Liver (tissue), 3 donors: ENCODE results near the gene TAS2R1.

Source experiments
- CTCF ChIP-seq: fragments of 150-350 bp; IDR thresholded peaks from 2 replicates; pipeline ENCODE4 v1.5.1; 2017; ENCODE audit warnings: improper control_type of control experiment, low read depth, low read length; ENCODE audit not compliant: missing input control
- MAX ChIP-seq: IDR thresholded peaks from 2 replicates; pipeline ENCODE4 v1.6.1; 2016; ENCODE audit warnings: antibody characterized with exemption
- RAD21 ChIP-seq, 2 donors: IDR thresholded peaks; 2 replicates each; pipeline ENCODE4 v1.6.1; 2016; ENCODE audit warnings: antibody characterized with exemption in 2 of 2, mild to moderate bottlenecking in 2 of 2
- SP1 ChIP-seq: IDR thresholded peaks from 2 replicates; pipeline ENCODE4 v1.6.1; 2018; ENCODE audit warnings: antibody characterized with exemption, mild to moderate bottlenecking
- YY1 ChIP-seq: IDR thresholded peaks from 2 replicates; pipeline ENCODE4 v1.6.1; 2016; ENCODE audit warnings: antibody characterized with exemption, mild to moderate bottlenecking
- donor health status: healthy.
- donor health status: healthy.

- TF ChIP-seq SP1 (no peak), CTCF (no peak), MAX (no peak), YY1 (no peak), RAD21 (IDR thresholded peaks at IDR 0.05) (no peak)
These were observed 2.3 kb upstream of the TAS2R1 start for GRCh38 chr5:9632495-9632894.
